HG02938 (cell line): ENCODE measurements around the gene CNR1.

Source experiments
- ATAC-seq: cut with Tn5 transposase; IDR thresholded peaks from one replicate; pipeline ENCODE4 v1.9.1; 2021; ENCODE audit warnings: mild to moderate bottlenecking, moderate library complexity; ENCODE audit not compliant: unreplicated experiment

The CNR1 gene

GRCh38 chr6:88144637-88145297 lies 21.4 kb downstream of the CNR1 start:
- no peak for ATAC-seq

- no peak for ATAC-seq
Observed at GRCh38 chr6:88143421-88144157, 22.6 kb downstream of the CNR1 start.

GRCh38 chr6:88142297-88142668 lies 23.9 kb downstream of the CNR1 start:
- no peak for ATAC-seq

- peak; percentile 98 for ATAC-seq
Observed at GRCh38 chr6:88141561-88142296, 24.4 kb downstream of the CNR1 start.

DNA sequence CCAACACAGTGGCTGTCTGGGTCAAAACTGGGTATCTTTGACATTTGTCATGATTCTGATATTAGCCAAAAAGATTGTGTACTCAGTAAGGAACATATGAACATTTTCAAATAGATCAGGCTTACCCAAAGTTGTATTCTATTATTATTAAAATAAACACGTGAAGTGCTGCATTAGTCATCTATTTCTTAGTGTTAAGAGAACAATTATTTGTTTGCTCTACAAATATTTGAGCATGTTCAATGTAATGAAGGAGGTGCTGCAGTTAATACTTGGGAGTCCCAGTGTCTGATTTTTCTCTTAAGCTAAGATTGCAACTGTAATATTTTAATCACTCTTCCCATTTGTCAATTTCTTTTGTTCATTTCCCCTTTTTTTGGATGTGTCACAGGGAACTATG lies 28.2 kb downstream of the CNR1 start:
- ATAC-seq, result no peak

GRCh38 chr6:88135578-88136114 lies 30.5 kb downstream of the CNR1 start:
- peak; percentile 90 for ATAC-seq

- no peak for ATAC-seq
Observed at GRCh38 chr6:88134575-88134974, 31.6 kb downstream of the CNR1 start.

DNA sequence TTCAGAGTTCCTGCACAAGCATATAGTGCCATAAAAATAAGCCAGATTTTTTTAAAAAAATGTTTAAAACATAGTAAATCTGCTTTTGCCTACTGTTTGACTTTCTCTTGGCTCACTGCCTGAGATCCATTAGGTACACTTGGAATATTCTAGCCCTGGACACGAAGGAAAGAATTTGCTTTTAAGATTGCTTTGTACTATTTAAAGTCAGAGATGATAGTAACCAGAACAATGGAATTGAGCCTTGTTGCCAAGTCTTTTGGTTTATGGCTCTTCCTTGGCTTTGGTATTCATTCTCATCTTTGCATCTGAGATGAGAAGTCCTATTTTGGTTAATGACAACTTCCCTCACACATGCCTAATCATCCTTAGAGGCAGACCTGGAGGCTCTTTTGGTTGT lies 32.4 kb downstream of the CNR1 start:
- ATAC-seq, result no peak

DNA sequence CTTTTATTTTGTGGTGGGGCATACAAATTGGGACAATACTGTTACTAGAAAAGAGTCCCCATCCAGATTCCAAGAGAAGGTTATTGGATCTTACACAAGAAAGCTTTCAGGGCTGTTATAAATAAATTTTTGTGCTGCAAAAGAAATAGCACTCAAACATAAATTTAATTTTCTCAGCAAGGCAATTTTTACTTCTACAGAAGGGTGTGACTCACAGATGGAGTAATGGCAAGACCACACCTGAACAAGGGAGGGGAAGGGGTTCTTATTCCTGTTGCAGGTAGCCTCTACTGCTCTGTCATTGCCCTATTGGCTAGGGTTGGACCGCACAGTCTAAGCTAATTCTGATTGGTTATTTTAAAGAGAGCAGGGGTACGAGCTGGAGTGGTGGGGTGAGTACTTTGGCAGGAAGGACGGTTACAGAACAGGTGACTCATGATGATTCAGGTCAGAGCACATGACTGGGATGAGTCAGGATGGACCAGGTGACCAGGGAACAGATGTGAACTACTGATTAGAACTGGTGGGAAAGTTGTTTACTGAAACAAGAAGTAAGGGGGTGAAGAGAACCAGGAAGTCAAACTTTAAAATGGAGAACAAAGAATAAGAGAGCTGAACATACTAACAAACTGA lies 41.1 kb downstream of the CNR1 start:
- no peak for ATAC-seq

DNA sequence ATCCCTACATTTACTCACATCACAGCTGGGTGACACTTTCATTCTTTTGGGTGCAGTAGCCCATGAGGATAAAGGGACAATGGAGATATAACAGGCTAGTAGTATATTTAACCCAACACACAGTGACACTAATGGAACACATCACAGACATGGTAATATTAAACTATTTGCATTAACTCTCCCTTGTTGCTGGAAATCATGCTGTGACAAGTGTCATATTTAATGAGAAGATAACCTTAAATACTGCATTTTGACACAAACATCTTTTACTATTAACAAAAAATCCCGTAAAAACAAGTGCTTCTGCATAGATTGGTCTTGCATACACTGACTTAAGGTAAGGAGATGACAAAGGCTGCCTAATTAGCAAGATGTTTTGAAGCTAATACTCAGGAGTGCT lies 45.5 kb downstream of the CNR1 start:
- ATAC-seq, result no peak

DNA sequence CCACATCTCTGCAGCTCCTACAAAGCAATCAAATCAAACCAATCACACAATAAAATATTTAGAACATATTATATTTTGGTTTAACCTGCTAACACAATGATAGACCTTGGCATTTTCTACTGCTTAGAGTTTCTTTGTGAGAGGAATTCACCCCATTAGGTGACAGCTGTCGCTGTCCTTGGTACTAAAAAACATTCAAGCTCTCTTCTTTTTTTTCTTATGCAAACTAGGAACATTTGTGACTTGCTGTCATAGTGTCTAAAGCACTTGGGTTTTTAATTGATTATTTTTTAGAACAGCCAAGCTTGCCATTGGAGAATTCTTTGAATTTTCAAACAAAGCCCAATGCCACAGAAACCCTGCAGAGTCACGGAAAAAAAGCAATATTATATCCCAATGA lies 46.4 kb downstream of the CNR1 start:
- no peak for ATAC-seq

GRCh38 chr6:88116276-88116675 lies 49.9 kb downstream of the CNR1 start:
- no peak for ATAC-seq

DNA sequence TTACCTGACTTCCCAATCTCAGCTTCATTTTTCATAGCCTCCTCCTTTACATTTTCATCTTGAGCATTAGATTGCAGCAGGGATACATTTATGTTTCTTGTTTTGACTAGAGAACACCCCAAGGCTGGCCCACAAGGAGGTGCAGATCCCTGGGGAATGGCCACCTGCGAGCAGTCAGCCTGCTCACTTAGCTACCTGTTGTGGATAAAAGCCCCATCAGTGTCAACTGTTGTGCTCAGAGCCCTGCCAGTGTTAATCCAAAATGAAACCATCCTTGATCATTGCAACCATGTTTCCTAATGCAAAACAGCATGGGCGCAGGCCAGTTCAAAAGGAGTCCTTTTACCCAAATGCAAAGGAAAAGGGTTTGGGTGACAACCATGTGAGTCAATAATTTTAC lies 50.8 kb downstream of the CNR1 start:
- ATAC-seq, result no peak

GRCh38 chr6:88114838-88115237 lies 51.3 kb downstream of the CNR1 start:
- ATAC-seq, result no peak

DNA sequence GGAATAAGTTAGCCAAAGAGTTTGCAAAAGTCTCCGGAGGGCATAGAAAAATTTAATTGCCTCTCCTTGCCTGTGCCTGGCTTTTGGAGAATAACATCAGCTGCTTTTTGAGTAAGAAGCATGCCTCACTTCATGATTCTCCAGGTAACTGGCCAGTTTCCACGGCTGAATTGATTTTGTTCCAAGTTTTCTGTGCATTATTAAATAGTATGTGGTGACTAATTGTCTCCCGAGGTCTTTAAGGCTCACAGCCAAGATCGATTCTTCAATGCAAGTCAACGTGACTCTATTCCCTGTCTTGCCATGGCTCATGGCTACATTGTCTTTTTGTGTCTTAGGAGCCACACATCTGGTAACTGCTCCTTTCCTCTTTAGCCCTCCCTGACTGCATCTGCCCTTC lies 54.2 kb downstream of the CNR1 start:
- ATAC-seq, result no peak

DNA sequence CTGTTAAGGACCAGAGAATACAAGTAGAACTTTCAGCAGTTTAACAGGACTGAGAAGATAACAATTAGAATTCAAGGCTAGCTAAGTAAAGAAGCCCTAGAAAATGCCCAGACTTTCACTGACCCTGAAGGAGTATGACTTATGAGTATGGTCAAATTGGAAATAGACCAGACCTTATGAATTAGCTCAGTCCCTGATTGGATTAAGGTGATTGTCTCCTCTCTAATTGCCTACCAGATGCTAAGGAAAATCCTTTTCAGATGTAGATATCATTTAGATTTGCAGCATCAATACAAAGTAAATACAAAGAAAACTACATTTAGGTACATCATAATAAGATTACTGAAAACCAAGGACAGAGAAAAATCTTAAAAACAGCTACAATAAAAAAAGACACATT lies 58.9 kb downstream of the CNR1 start:
- no peak for ATAC-seq

GRCh38 chr6:88105741-88106340 lies 60.3 kb downstream of the CNR1 start:
- ATAC-seq, result no peak
